HG02678 (cell line): ENCODE results near the gene KRTAP10-12.
"Not testable (repeated sequence)": the region's sequence is repeated elsewhere in the genome, so short reads cannot be mapped to it uniquely, and the experiment has no call there.

Experiments used
- ATAC-seq: cut with Tn5 transposase; IDR thresholded peaks from one replicate; pipeline ENCODE4 v1.9.1; 2021; ENCODE audit warnings: mild to moderate bottlenecking, moderate library complexity; ENCODE audit not compliant: unreplicated experiment

KRTAP10-12 gene, protein sequence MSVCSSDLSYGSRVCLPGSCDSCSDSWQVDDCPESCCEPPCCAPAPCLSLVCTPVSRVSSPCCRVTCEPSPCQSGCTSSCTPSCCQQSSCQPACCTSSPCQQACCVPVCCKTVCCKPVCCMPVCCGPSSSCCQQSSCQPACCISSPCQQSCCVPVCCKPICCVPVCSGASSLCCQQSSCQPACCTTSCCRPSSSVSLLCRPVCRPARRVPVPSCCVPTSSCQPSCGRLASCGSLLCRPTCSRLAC

GRCh38 chr21:44697172-44697810 lies at the start of gene KRTAP10-12:
TSS of gene KRTAP10-12 (plus strand) at chr21:44697172. CDS start at chr21:44697202, 30 bp downstream.
- not testable (repeated sequence) for ATAC-seq

DNA sequence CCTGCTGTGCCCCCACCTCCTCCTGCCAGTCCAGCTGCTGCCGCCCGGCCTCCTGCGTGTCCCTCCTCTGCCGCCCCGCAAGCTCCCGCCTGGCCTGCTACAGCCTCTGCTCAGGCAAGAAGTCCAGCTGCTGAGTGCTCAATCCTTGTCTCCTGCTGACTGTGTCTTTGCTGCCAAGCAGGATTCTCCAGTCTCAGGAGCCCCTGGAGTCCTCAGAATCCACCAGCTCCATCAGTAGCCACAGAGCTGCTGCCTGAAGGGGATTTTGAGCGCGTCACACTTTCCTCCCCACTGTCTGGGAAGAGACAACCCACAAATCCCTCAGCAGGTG lies 49.8 kb upstream of the KRTAP10-12 start:
- no peak for ATAC-seq

GRCh38 chr21:44648557-44649311 lies 48.2 kb upstream of the KRTAP10-12 start:
- no peak for ATAC-seq

- ATAC-seq, result no peak
These were observed 47.4 kb upstream of the KRTAP10-12 start for GRCh38 chr21:44649521-44650100.

DNA sequence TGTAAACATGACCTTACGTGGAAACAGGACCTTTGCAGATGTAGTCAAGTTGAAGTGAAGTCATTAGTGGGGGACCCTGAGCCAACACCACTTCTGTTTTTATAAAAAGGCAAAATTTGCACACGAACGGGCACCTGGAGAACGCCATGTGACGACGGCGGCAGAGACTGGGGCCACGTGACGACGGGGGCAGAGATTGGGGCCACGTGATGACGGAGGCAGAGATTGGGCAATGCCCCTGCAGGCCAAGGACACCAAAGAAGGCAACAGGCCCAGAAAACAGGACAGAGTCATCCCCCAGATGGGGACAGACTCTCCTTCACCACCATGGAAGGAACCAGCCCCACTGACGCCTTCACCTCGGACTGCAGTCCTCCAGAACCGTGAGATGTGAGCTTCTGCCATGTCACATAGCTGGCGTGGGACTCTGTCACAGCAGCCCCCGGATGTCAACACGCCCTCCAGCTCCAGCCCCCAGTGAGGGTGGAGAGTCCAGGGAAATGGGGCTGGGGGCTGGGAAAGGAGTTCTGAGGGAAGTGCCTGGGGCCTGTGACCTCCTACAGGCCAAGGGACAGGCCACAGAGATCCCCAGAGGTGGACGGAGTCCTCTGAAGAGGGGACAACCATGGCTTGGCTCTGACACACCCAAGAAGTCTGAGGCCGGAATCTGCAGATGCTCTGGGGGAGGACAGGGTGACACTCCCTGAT lies 46.6 kb upstream of the KRTAP10-12 start:
- no peak for ATAC-seq

DNA sequence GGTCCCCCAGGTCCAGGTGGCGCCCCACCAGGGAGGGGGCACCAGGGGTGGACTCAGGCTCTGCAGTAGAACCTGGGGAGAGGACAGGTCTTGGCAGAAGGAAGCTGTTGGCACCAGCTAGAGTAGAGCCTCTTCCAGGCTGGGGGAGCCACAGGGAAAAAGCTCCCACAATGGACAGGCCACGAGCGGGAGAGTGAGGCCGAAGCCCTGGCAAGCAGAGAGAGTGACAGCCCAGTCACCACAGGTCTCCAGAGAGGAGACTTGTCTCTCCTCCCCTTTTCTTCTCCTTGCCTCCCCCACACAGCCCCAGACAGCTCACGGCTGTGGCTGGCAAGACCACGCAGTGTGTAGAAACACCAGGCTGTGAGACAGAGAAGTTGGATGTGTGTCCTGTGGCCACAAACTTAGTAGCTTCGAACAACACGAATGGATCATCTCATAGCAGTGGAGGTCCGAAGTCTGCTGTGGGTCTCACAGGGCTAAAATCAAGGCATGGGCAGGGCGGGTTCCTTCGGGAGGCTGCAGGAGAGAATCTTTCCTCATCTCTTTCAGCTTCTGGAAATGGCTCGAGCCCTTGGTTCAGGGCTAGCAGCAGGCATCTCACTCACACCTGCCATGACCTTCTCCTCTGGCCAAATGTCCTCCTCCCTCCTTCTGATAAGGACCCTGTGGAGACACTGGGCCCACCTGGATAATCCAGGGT lies 45.8 kb upstream of the KRTAP10-12 start:
- no peak for ATAC-seq

DNA sequence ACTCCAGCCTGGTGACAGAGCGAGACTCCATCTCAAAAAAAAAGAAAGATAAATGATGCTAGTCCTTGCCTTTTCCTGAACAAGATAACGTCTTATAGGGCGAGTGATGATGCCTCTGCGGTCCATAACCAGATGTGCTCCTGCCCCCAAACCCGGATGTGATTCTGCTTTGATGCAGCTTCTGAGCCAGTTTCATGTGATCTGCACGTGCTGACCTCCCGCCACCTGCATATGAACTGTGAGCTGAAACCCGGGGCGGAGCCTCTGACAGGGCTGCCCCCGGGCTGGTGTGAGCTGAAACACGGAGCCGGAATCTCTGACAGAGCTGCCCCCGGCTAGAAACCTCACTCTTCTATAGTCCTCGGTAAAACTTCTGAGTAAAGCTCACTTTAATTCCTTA lies 43.8 kb upstream of the KRTAP10-12 start:
- no peak for ATAC-seq

DNA sequence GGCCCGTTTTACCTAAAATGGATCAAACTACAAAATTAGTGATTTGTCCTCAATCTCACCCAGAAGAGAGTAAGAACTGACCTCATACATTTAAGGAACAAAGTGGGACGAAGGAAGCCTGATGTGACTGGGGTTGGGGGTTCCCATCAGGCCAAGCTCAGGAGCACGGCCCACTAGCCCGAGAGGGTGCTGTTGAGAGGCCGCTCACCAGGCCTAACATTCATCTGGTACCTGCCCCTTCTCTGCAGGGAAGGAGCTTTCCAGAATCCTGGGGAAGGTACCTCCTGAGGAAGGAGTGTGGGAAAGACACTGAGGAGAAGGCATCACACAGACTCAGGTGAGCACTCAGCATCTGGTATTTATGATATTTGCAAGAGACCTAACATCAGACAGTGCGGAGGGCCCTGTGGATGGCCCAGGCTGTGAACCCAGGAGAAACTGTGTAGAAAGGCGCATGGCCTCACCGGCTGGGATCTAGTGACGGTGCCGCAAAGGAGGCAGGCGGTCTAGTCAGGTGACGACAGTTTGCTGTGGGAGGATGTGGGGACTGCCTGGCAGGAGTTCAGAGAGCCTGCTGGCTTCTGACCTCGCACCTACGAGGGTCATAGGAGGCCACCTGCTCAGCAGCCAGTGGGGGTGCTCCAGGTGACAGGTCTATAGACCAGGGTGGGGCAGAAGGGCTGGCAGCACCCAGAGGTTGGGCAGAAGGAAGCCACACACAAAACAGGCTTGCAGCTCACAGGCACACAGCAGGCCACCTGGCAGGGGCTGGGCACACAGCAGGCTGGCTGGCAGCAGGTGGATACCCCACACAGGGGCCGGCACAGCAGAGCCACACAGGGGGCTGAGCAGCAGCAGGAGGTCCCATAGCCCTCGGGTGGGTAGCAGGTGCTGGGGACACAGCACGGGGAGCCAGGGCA lies 43.1 kb upstream of the KRTAP10-12 start:
- ATAC-seq, result no peak

DNA sequence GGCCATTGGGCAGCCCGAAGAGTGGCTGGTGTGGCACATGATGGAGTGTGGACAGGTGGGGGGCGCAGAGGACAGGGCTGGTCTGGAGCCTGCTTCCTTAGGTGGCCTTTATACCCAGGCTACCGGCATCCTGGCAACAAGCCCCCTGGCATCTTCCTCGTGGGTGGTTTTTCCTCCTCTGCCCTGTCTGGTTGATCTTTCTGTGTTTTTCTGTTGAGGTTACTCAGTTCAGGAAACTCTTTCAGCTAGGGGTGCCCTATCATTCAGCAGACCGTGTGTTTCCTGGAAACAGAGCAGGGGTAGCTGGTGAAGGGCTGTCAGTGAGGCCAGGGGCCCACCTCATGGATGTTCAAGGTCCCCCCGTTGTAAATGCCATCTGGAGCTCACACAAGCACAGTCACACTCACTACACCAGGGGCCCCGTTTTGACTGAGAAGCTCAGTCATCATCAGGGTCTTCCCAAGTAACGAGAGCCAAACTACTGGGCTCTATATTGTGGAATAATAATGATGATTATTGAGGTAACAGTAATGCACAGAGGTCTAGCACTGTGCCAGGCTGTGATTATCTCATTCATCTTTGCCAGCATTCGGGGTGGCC lies 42.3 kb upstream of the KRTAP10-12 start, which contains the start of gene KRTAP12-4:
KRTAP12-4 (minus strand) TSS at position 84 of the 600 bp plus-strand sequence; CDS start at position 39, 45 bp downstream.
- no peak for ATAC-seq

GRCh38 chr21:44656868-44657267 lies 40.1 kb upstream of the KRTAP10-12 start:
- no peak for ATAC-seq

- no peak for ATAC-seq
These were observed 39.1 kb upstream of the KRTAP10-12 start, which contains the start of gene KRTAP12-3 for GRCh38 chr21:44657635-44658540. TSS of gene KRTAP12-3 (plus strand) at chr21:44657932. CDS start at chr21:44657980, 48 bp downstream.

DNA sequence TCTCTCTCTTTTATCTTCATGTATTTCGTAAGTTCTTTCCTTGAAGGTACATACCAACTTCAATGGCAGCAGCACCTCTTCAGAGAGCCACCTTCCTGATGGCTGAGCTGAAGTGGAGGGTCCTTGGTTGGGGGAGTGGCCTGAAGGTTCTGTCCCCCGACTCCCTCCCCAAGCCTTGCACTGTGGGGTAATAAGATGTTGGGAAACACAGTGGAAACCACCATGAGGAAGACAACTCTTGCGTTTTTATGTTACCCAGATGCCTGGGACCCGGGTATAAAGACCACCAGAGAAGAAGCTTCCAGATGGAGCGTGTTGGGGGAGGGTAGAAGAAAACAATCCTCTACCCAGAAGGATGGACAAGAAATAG lies 38.4 kb upstream of the KRTAP10-12 start:
- no peak for ATAC-seq

GRCh38 chr21:44658913-44659595 lies 37.9 kb upstream of the KRTAP10-12 start:
- no peak for ATAC-seq

GRCh38 chr21:44661567-44661966 lies 35.4 kb upstream of the KRTAP10-12 start:
- ATAC-seq, result not testable (repeated sequence)

GRCh38 chr21:44664691-44665090 lies 32.3 kb upstream of the KRTAP10-12 start:
- ATAC-seq, result no peak

DNA sequence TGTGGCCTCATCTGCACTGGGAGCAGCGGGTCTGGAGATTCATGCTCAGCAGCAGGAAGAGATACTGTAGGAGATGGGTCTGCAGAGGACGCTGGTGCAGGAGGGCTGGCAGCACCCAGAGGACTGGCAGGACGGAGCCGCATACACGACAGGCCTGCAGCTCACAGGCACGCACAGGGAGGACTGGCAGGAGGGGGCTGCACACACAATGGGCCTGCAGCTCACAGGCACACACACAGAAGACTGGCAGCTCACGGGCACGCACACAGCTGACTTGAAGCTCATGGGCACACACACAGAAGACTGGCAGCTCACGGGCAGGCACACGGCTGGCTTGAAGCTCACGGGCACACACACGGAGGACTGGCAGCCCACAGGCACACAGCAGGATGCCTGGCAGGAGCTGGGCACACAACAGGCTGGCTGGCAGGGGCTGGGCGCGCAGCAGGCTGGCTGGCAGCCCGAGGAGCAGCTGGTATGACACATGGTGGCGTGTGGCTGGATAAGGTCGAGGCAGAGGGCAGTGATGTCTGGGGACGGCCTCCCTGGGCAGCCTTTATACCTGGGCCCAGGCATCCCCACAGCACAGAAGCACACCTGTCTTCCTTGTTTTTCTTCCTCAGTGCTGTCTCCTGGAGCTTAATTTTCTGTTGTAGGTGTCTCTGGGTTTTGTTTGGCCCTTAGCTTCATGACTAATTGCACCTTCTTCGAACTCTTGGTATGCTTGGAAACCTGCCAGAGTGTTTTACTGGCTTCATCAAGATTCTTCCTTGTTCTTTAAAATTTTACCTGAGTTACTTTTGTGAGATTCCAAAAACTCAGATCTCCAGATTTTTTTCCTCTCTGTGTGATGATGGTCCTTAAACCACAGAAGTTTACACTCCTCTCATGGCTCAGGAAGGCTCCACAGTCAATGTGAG lies 30.3 kb upstream of the KRTAP10-12 start, which contains the start of gene KRTAP12-2:
KRTAP12-2 (minus strand) TSS at position 527 of the 920 bp plus-strand sequence; CDS start at position 486, 41 bp downstream.
- no peak for ATAC-seq
